VCaP (cell line): Measurements from ENCODE around the gene NUP107.

Experiments used
- H3K27ac ChIP-seq: fragments of 450-650 bp; 2 replicates; pipeline ENCODE4 v1.5.1; 2017
- TF ChIP-seq, protein P1 (sequence below): fragments of 450-650 bp; conservative IDR thresholded peaks from 2 replicates; pipeline ENCODE4 v1.5.1; 2017; ENCODE audit warnings: mild to moderate bottlenecking, moderate library complexity

Gene NUP107

DNA sequence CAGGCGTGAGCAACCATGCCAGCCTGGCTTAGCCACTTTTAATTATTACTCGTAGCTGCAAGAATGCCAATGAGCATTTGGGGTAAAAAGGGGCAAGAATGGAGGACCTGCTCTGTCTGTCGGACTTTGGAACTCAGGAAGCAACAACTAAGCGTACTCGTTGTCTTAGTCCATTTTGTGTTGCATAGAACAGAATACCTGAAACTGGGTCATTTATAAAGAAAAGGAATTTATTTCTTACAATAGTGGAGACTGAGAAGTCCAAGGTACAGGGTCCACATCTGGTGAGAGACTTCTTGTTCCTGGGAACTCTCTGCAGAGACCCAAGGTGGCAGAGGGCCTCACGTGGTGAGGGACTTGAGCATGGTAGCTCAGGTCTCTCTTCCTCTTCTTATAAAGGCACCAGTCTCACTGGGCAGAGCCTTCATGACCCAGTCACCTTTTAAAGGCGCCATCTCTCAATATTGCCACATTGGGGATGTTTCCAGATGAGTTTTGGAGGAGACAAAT, 88.4 kb downstream of the NUP107 start:
- TF ChIP-seq, protein P1, sequence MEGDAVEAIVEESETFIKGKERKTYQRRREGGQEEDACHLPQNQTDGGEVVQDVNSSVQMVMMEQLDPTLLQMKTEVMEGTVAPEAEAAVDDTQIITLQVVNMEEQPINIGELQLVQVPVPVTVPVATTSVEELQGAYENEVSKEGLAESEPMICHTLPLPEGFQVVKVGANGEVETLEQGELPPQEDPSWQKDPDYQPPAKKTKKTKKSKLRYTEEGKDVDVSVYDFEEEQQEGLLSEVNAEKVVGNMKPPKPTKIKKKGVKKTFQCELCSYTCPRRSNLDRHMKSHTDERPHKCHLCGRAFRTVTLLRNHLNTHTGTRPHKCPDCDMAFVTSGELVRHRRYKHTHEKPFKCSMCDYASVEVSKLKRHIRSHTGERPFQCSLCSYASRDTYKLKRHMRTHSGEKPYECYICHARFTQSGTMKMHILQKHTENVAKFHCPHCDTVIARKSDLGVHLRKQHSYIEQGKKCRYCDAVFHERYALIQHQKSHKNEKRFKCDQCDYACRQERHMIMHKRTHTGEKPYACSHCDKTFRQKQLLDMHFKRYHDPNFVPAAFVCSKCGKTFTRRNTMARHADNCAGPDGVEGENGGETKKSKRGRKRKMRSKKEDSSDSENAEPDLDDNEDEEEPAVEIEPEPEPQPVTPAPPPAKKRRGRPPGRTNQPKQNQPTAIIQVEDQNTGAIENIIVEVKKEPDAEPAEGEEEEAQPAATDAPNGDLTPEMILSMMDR, result no peak

DNA sequence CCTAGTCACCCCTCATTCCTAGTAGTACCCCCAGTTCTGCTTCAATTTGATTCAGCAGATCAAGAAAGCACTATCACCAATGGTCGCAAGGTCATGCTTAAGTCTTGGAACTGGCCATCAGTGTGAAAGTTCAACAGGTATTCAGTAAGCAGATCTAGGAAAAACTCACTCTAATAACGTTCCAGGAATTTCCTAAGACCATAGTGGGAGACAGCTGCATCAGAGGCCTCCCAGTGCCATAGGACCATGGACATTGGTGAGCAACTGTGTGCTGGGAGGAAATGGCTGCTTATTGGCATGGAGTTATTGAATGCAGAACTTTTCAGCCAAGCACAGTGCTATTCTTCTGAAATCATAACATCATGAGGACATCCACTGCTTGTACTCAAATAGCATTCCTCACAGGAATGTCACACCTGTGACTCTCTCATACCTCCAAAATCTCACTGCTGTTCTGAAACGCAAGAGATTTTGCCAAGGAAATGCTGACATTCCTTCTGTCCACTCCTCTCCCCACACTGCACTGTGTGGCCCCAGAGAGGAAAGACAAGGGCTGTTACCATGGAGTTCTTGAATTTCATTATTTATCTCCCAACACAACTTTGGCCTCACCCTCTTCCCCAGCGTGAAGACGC, 90.3 kb downstream of the NUP107 start:
- H3K27ac ChIP-seq, result no peak overlapping the region
- TF ChIP-seq, protein P1, result no peak

More for the DNA sequence above, 88.4 kb downstream of the NUP107 start:
- no peak overlapping the region for H3K27ac ChIP-seq

DNA sequence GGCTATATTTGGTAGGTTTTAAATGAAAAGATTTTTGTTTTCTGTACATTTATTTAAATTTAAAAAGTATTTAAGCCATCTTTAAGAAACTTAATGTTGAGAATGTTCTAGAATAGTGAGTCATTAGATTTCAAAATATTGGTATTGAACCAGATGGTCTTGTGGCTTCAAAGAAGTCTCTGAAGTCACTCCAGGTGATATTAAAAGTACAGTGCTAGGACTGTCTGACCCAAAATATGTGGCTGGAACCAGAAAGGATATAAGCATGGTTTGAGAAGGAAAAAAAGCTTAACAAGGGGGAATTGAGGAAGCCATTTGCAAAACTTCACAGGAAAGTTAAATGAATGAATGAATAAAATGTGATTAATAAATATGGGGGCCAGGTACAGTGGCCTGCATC, 92.5 kb downstream of the NUP107 start:
- TF ChIP-seq, protein P1, result no peak

DNA sequence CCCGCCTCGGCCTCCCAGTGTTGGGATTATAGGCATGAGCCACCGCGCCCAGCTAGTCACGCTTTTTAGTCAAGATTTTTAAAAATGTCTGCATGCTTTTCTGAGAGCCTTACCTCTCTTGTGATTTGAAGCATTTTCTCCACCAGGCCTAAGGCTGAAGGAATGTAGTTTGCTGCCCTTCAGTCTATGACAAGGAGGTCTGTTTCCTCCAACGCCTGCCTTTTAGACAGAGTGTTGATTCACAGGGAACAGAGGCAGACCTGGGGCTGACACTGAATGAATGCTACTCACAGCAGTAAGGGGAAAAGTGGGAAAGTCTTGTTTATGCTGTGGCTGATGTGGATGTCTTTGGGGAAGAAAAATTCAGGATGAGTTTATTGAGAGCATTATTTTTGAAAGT, 94.0 kb downstream of the NUP107 start:
- no peak overlapping the region for H3K27ac ChIP-seq
- TF ChIP-seq, protein P1, result no peak

More for the DNA sequence above, 92.5 kb downstream of the NUP107 start:
- H3K27ac ChIP-seq, result no peak overlapping the region

DNA sequence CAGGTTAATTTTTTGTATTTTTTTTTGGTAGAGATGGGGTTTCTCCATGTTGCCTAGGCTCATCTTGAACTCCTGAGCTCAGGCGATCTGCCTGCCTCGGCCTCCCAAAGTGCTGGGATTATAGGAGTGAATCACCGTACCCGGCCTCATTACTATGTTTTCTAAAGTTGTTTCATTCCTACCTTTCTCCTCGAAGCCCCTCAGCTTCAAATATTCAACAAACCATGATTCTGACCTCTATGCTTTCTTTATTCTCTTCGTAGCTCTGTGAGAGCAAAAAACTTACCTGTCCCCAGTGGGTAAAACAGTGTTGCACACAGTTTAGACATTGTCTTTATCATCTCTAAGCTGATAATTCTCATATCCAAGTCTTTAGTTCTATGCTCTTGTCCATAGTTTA, 95.0 kb downstream of the NUP107 start:
- no peak overlapping the region for H3K27ac ChIP-seq
- TF ChIP-seq, protein P1, result no peak

DNA sequence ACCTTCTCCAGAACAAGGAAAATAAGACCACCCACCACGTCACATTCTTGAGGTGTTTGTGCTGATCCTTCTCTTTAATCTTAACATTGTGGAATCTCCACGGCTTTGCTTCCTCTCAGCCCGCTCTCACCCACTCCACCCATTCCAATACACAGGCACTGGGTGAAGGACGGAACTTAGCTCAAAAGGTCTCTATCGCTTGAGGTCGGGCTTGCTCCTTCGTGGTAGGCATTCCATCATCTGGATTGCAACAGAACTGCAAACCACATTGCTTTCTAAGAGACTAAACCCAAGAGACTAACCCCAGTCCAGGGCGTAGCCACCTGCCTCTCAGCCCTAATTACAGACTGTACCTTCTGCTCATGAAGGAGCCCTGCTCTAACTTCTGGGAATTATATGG, 97.2 kb downstream of the NUP107 start:
- no peak overlapping the region for H3K27ac ChIP-seq
- TF ChIP-seq, protein P1, result no peak

DNA sequence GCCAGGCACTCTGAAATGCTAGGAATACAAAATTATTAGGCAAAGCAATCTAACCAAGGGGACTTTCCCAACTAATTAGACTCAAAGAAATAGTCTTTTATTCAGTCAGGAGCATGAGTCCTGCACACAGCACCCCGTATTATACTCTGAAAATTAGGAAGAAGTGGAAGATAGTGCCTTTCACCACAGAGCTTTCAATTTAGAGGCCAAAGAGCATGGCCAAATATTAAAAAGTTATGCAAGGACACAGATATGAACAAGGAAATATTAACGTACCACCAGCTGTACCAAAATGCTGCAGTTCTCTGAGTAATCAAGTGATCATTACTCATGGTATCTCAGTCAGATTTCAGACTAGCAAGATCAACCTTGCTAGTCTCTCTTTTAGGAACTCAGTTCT, 98.6 kb downstream of the NUP107 start:
- TF ChIP-seq, protein P1, result no peak
- H3K27ac ChIP-seq, result no peak overlapping the region
